HepG2 (cell line): ENCODE measurements around the gene COQ8B. TPM values are rescaled to one million over a fixed set of nuclear protein-coding genes. Genes with fewer than 3 reads are reported as not detected.

Experiments
- ESRRA ChIP-seq: sonication (generic); formaldehyde crosslinking; IDR thresholded peaks from 2 replicates; pipeline ENCODE4 v1.5.1; 2020; ENCODE audit warnings: mild to moderate bottlenecking, low read depth, missing genetic modification reagents
- GRHL1 ChIP-seq: sonication (generic); formaldehyde crosslinking; conservative IDR thresholded peaks from 2 replicates; pipeline ENCODE4 v1.8.0; 2022; ENCODE audit warnings: missing genetic modification reagents
- KMT2B ChIP-seq: IDR thresholded peaks from 2 replicates; pipeline ENCODE4 v1.6.1; 2016; ENCODE audit warnings: missing genetic modification reagents, missing compliant biosample characterization
- MIXL1 ChIP-seq: IDR thresholded peaks from 2 replicates; pipeline ENCODE4 v1.6.1; 2016
- MYNN ChIP-seq: sonication (generic); formaldehyde crosslinking; IDR thresholded peaks from 2 replicates; pipeline ENCODE4 v1.4.0; 2020; ENCODE audit warnings: mild to moderate bottlenecking, low read depth, missing genetic modification reagents
- NAIF1 ChIP-seq: sonication (generic); formaldehyde crosslinking; IDR thresholded peaks from 2 replicates; pipeline ENCODE4 v1.5.0; 2020; ENCODE audit warnings: mild to moderate bottlenecking, missing genetic modification reagents, borderline replicate concordance
- PHF8 ChIP-seq: sonication (generic); formaldehyde crosslinking; IDR thresholded peaks from 2 replicates; pipeline ENCODE4 v1.5.0; 2020; ENCODE audit warnings: missing genetic modification reagents
- PITX1 ChIP-seq: sonication (generic); formaldehyde crosslinking; IDR thresholded peaks from 2 replicates; pipeline ENCODE4 v1.5.1; 2020; ENCODE audit warnings: mild to moderate bottlenecking, missing genetic modification reagents
- RBM22 ChIP-seq: fragments of 200-400 bp; formaldehyde crosslinking; optimal IDR thresholded peaks from 2 replicates; pipeline ENCODE3; 2017; ENCODE audit warnings: mild to moderate bottlenecking, low read length, moderate library complexity
- SRF ChIP-seq: IDR thresholded peaks from 2 replicates; pipeline ENCODE4 v1.6.1; 2011; ENCODE audit warnings: mild to moderate bottlenecking, low read depth, low read length, moderate library complexity
- TBX2 ChIP-seq: sonication (generic); formaldehyde crosslinking; IDR thresholded peaks from 2 replicates; pipeline ENCODE4 v1.5.0; 2020; ENCODE audit warnings: missing genetic modification reagents, mild to moderate bottlenecking, borderline replicate concordance
- TCF7L2 ChIP-seq: IDR thresholded peaks from 2 replicates; pipeline ENCODE4 v1.6.1; 2011; ENCODE audit warnings: mild to moderate bottlenecking, low read depth, low read length, moderate library complexity
- ZFP36 ChIP-seq: fragments of 150-350 bp; IDR thresholded peaks from 2 replicates; pipeline ENCODE4 v1.6.1; 2018; ENCODE audit warnings: borderline replicate concordance, low read length, low read depth; ENCODE audit not compliant: partially characterized antibody
- ZFYVE20 ChIP-seq: sonication (generic); formaldehyde crosslinking; IDR thresholded peaks from 2 replicates; pipeline ENCODE4 v1.8.0; 2023; ENCODE audit warnings: low read depth, mild to moderate bottlenecking, moderate library complexity, missing genetic modification reagents, borderline replicate concordance
- ZNF44 ChIP-seq: sonication (generic); formaldehyde crosslinking; IDR thresholded peaks from 2 replicates; pipeline ENCODE4 v1.5.1; 2020; ENCODE audit warnings: mild to moderate bottlenecking, missing genetic modification reagents
- ZNF772 ChIP-seq: sonication (generic); formaldehyde crosslinking; IDR thresholded peaks from 2 replicates; pipeline ENCODE4 v1.5.0; 2020; ENCODE audit warnings: mild to moderate bottlenecking, missing genetic modification reagents
- ZXDC ChIP-seq: sonication (generic); formaldehyde crosslinking; IDR thresholded peaks from 2 replicates; pipeline ENCODE4 v1.5.0; 2020; ENCODE audit warnings: mild to moderate bottlenecking, missing genetic modification reagents
- polyA plus RNA-seq, 8 experiments: library from polyadenylated mRNA; depleted of rRNA in 3 of 8; stranded (reverse) in 7 of 8; unstranded in 1 of 8; fragments of >200 nt; fragmentation: Illumina TruSeq in 4 of 8; extraction: Trizol in 4 of 8; gene quantifications; 2 replicates each; pipeline versions ENCODE4 v1.2.1 to v1.2.3, GENCODE V29; 2011 to 2016; ENCODE audit warnings: low read depth in 4 of 8, missing spikeins in 1 of 8, mixed read lengths in 1 of 8; ENCODE audit not compliant: insufficient read depth in 1 of 8
- total RNA-seq, 5 experiments: library from RNA; depleted of rRNA; stranded (reverse); fragments of >200 nt; fragmentation: Illumina TruSeq; extraction: Trizol; gene quantifications; 2 replicates each; pipeline ENCODE4 v1.2.3, GENCODE V29; 2016; ENCODE audit warnings: low read depth in 1 of 5
- TF ChIP-seq, protein P1 (sequence below): IDR thresholded peaks from 2 replicates; pipeline ENCODE4 v1.6.1; 2012; ENCODE audit warnings: low read depth, low read length, improper control_type of control experiment
- TF ChIP-seq, protein P2 (sequence below): sonication (generic); formaldehyde crosslinking; IDR thresholded peaks from 2 replicates; pipeline ENCODE4 v1.5.1; 2020; ENCODE audit warnings: mild to moderate bottlenecking, missing genetic modification reagents

COQ8B gene
- total and polyA plus RNA-seq, 2 of the 13 experiments (the other 11 are each of a cell fraction or from before 2014, with no cell fraction given): 12.3 to 17.2 TPM

DNA sequence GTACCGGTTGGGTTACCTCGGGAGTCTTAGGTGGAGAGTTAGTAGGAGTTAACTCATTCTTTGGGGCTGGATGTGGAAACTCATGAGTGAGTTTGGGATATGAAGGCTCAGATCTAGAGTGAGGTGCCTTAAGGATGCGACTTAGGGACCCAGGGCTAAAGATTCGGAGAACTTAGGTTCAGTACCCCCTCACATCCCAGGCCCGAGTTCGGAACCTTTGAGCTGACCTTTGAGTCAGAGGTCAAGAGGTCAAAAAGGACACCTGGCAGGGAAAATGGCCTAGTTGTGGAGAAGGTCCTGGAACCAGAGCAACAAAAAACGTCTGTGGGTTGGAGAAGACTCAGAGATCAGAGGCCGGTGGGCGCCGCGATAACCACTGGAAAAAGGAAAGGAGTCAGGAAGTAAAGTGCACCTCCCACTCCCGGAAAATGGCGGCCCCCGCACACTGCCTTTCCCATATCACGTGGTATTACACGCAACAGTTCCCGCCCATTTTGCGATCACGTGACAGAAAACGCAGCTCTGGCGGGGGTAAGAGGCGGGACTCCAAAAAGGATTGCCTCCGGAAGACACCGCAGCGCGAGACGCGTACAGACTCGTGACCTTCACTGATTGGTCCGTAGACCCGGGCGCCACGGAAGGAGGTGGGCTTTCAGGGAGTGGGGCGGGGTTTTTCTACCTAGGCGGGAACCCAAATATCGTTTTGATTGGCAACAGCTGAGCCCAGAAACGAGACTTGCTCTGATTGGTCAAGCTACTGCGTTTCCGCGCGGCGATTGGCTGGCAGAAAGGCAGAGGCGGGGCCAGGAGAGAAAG lies 33.6 kb upstream of the COQ8B start, which contains the start of gene ACTMAP (continued):
- TF ChIP-seq ZFYVE20 (CRISPR knock-in tag) (no peak), ZFP36 (no peak), NAIF1 (CRISPR knock-in tag) (no peak), MYNN (no peak), ZXDC (CRISPR knock-in tag) (peak; percentile 51; the same call in 1 of the 2 replicates), MIXL1 (no peak), ZNF44 (CRISPR knock-in tag) (no peak), RBM22 (no peak), SRF (peak; percentile 5; the same call in 1 of the 2 replicates), TBX2 (CRISPR knock-in tag) (no peak; the same call in 1 of the 2 replicates), PITX1 (0 out of 2 replicates have a peak, but pooled peaks have one; percentile 25), ESRRA (CRISPR knock-in tag) (peak; percentile 93), ZNF772 (no peak), TCF7L2 (no peak), KMT2B (CRISPR knock-in tag) (peak; percentile 45; the same call in 1 of the 2 replicates), PHF8 (CRISPR knock-in tag) (peak; percentile 64), GRHL1 (CRISPR knock-in tag) (no peak)
- TF ChIP-seq, protein P1, sequence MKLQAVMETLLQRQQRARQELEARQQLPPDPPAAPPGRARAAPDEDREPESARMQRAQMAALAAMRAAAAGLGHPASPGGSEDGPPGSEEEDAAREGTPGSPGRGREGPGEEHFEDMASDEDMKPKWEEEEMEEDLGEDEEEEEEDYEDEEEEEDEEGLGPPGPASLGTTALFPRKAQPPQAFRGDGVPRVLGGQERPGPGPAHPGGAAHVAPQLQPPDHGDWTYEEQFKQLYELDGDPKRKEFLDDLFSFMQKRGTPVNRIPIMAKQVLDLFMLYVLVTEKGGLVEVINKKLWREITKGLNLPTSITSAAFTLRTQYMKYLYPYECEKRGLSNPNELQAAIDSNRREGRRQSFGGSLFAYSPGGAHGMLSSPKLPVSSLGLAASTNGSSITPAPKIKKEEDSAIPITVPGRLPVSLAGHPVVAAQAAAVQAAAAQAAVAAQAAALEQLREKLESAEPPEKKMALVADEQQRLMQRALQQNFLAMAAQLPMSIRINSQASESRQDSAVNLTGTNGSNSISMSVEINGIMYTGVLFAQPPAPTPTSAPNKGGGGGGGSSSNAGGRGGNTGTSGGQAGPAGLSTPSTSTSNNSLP: 0 out of 2 replicates have a peak, but pooled peaks have one; percentile 6
- TF ChIP-seq, protein P2, sequence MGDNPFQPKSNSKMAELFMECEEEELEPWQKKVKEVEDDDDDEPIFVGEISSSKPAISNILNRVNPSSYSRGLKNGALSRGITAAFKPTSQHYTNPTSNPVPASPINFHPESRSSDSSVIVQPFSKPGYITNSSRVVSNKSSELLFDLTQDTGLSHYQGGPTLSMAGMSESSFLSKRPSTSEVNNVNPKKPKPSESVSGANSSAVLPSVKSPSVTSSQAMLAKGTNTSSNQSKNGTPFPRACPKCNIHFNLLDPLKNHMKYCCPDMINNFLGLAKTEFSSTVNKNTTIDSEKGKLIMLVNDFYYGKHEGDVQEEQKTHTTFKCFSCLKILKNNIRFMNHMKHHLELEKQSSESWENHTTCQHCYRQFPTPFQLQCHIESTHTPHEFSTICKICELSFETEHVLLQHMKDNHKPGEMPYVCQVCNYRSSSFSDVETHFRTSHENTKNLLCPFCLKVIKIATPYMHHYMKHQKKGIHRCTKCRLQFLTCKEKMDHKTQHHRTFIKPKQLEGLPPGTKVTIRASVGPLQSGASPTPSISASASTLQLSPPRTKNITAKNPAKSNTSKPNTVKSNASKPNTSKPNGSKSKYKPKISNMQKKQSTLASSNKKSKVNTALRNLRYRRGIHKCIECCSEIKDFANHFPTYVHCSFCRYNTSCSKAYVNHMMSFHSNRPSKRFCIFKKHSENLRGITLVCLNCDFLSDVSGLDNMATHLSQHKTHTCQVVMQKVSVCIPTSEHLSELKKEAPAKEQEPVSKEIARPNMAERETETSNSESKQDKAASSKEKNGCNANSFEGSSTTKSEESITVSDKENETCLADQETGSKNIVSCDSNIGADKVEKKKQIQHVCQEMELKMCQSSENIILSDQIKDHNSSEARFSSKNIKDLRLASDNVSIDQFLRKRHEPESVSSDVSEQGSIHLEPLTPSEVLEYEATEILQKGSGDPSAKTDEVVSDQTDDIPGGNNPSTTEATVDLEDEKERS (CRISPR knock-in tag): peak; percentile 79; the same call in 1 of the 2 replicates
